ENCODE data around the gene TCF15.

The TCF15 gene

GRCh38 chr20:610130-611046 lies at the start of gene TCF15:
Gene TCF15, minus strand, starts transcription at chr20:610309. Its CDS starts 72 bp downstream, at chr20:610237.
- H3K27me3 ChIP-seq (ENCODE audit: control insufficient read depth in 2 of 2, insufficient read depth in 2 of 2, low read length in 2 of 2) = peaks cover 35 to 48% of the 10 kb centered on the region in 2 donors
- H3K9ac ChIP-seq (ENCODE audit: low read depth in 1 of 2, low read length in 2 of 2) = no peak within 1 kb of the TSS

DNA sequence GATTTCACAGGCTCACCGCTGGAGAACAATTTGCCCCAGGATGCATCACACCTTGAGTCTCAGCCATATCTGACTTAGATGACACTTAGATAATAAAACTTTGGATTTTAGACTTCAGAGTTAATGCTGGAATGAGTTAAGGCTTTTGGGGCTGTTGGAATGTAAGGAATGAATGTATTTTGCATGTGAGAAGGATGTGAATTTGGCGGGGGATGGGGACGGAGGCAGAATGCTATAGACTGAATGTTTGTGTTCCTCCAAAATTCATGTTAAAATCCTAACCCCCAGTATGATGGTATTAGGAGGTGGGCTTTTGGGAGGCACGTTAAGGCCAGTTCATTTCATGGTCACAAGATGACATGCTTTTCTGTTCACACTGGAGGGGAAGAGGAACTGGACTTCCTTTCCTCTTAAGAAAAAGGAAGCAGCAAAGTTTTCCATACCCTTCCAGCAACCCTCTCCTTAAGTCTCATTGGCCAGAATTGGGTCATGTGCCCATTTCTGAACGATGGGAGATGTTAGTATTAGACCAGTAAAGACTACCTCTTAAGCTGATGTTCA lies 48.7 kb upstream of the TCF15 start:
- Histone ChIP-seq H3K9ac (ENCODE audit: low read depth in 1 of 2, low read length in 2 of 2) (no peak overlapping the region), H3K36me3 (ENCODE audit: control insufficient read depth in 2 of 2, insufficient read depth in 2 of 2, low read length in 2 of 2) (no peaks in the 10 kb centered on the region), H3K27me3 (ENCODE audit: control insufficient read depth in 2 of 2, insufficient read depth in 2 of 2, low read length in 2 of 2) (peaks cover 33 to 36% of the 10 kb centered on the region in 2 donors), H3K4me3 (ENCODE audit: low read length in 2 of 2) (no peak overlapping the region), H3K4me1 (ENCODE audit: control insufficient read depth in 2 of 2, insufficient read depth in 2 of 2, low read length in 2 of 2) (peaks cover 2 to 5% of the 10 kb centered on the region in 2 donors), H3K9me3 (ENCODE audit: control insufficient read depth in 2 of 2, low read length in 2 of 2) (no peaks in the 10 kb centered on the region), H3K27ac (ENCODE audit: low read depth in 2 of 2, low read length in 2 of 2) (no peak overlapping the region)

More at GRCh38 chr20:610130-611046, at the start of gene TCF15:
- H3K36me3 ChIP-seq (ENCODE audit: control insufficient read depth in 2 of 2, insufficient read depth in 2 of 2, low read length in 2 of 2) = no peaks in the 10 kb centered on the region
- no peak within 1 kb of the TSS for H3K4me3 ChIP-seq (ENCODE audit: low read length in 2 of 2)
- H3K27ac ChIP-seq (ENCODE audit: low read depth in 2 of 2, low read length in 2 of 2) = no peak within 1 kb of the TSS
- H3K4me1 ChIP-seq (ENCODE audit: control insufficient read depth in 2 of 2, insufficient read depth in 2 of 2, low read length in 2 of 2) = no peaks in the 10 kb centered on the region
- no peaks in the 10 kb centered on the region for H3K9me3 ChIP-seq (ENCODE audit: control insufficient read depth in 2 of 2, low read length in 2 of 2)

DNA sequence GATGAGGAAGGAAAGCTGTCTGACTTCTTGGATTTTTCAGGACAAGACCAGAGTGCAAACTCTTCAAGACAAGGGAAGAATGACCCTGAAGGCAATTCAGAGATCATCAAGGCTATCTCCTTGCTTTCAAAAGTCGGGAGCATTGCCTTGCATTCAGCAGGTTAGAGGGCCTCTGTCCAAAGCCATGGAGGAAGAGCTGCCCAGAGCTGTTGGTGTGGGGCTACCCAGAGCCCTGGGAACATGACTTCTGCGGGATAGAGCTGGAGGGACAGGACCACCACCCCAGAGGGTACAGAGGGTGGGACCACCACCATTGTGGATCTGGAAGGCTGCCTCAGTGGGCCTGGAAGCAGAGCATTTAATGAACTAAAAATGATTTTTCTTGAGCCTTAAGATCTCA lies 48.1 kb upstream of the TCF15 start:
- Histone ChIP-seq H3K9ac (ENCODE audit: low read depth in 1 of 2, low read length in 2 of 2) (no peak overlapping the region), H3K27me3 (ENCODE audit: control insufficient read depth in 2 of 2, insufficient read depth in 2 of 2, low read length in 2 of 2) (peaks cover 30 to 33% of the 10 kb centered on the region in 2 donors), H3K9me3 (ENCODE audit: control insufficient read depth in 2 of 2, low read length in 2 of 2) (no peaks in the 10 kb centered on the region), H3K4me3 (ENCODE audit: low read length in 2 of 2) (no peak overlapping the region), H3K4me1 (ENCODE audit: control insufficient read depth in 2 of 2, insufficient read depth in 2 of 2, low read length in 2 of 2) (peaks cover 5 to 8% of the 10 kb centered on the region in 2 donors), H3K27ac (ENCODE audit: low read depth in 2 of 2, low read length in 2 of 2) (no peak overlapping the region), H3K36me3 (ENCODE audit: control insufficient read depth in 2 of 2, insufficient read depth in 2 of 2, low read length in 2 of 2) (no peaks in the 10 kb centered on the region)

DNA sequence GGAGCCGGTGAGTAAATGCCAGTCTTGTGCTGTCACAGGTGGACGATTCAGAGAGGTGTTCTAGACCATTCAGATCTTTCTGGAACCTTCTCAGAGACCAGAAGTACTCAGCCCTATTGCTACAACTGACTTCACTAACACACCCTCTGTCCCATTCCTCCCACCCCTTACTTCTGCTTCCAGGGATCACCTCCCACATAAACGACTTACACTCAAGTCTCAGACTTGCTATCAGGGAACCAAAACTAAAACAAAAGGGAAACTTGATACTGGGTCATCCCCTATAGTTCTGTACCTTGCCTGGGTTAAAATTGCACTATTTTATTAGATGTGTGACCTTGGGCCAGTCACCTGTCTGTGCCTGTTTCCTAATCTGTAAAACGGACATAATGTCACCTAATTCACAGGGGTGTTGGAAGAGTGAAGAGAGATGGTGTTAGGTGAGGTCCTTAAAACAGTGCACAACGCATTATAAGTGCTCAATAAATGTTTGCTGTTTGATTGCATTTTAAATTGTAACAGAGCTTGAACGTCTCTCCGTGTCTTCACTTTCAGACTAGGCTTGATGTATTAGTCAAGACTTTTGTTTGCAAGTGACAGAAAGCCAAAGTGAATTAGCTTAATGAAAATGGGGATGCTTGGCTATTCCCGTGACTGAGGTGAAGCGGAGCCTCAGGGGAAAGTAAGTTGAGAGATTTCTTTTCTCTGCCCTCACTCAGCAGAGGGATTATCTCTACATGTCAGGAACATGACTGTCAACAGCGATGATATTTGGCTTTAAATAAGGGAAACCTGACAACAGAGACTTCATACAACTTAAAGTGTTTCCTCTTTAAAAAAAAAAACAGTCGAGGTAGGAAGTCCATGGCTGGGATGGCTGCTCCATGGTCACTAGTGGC lies 45.9 kb upstream of the TCF15 start:
- peaks cover 17% of the 10 kb centered on the region in 2 donors for H3K4me1 ChIP-seq (ENCODE audit: control insufficient read depth in 2 of 2, insufficient read depth in 2 of 2, low read length in 2 of 2)
- no peak overlapping the region for H3K4me3 ChIP-seq (ENCODE audit: low read length in 2 of 2)
- peaks cover 12 to 21% of the 10 kb centered on the region in 2 donors for H3K27me3 ChIP-seq (ENCODE audit: control insufficient read depth in 2 of 2, insufficient read depth in 2 of 2, low read length in 2 of 2)
- no peak overlapping the region for H3K27ac ChIP-seq (ENCODE audit: low read depth in 2 of 2, low read length in 2 of 2)
- no peaks in the 10 kb centered on the region for H3K9me3 ChIP-seq (ENCODE audit: control insufficient read depth in 2 of 2, low read length in 2 of 2)
- no peak overlapping the region for H3K9ac ChIP-seq (ENCODE audit: low read depth in 1 of 2, low read length in 2 of 2)
- H3K36me3 ChIP-seq (ENCODE audit: control insufficient read depth in 2 of 2, insufficient read depth in 2 of 2, low read length in 2 of 2) = no peaks in the 10 kb centered on the region

- Histone ChIP-seq H3K4me1 (ENCODE audit: control insufficient read depth in 2 of 2, insufficient read depth in 2 of 2, low read length in 2 of 2) (peaks cover 17% of the 10 kb centered on the region in 2 donors), H3K27me3 (ENCODE audit: control insufficient read depth in 2 of 2, insufficient read depth in 2 of 2, low read length in 2 of 2) (peaks cover 3 to 16% of the 10 kb centered on the region in 2 donors), H3K36me3 (ENCODE audit: control insufficient read depth in 2 of 2, insufficient read depth in 2 of 2, low read length in 2 of 2) (no peaks in the 10 kb centered on the region), H3K27ac (ENCODE audit: low read depth in 2 of 2, low read length in 2 of 2) (no peak overlapping the region), H3K9ac (ENCODE audit: low read depth in 1 of 2, low read length in 2 of 2) (no peak overlapping the region), H3K4me3 (ENCODE audit: low read length in 2 of 2) (no peak overlapping the region), H3K9me3 (ENCODE audit: control insufficient read depth in 2 of 2, low read length in 2 of 2) (no peaks in the 10 kb centered on the region)
Measured at GRCh38 chr20:654417-654750, 44.3 kb upstream of the TCF15 start.

DNA sequence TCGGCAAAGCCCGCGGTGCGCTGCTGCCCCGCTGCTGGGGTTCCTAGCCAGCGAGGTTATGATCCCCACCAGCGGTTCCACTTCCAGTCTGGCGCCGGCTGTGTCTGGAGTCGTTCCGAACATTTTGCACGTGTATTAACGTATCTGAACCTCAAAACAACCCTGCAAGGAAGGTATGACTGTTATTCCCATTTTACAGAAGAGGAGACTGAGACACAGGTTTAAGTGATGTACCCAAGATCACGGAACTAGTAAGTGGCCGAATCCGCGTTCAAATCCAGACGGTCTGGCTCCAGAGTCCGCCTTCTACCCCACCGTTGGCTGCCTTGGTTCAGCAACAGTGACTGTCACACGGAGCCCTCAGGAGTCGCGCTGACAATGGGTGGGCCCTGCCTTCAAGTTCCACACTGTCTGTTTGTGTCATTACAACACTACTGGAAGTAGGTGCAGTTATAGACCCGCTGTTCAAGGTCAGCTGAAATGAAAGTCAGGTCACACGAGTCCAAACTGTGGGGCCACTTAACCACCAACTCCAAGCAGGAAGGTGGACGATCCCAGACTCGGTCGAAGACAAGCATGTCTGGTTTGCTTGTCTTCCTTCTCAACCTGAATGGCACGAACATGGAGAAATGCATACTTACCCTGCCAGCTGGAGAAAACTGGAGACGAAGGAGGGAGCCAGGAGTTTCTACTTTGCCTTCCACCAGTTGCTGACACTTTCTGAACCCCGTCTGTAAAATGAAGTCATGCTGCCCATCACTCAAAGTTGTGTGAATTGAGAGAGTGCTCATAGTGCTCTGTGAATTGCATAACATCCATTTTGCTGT lies 43.7 kb upstream of the TCF15 start:
- H3K9ac ChIP-seq (ENCODE audit: low read depth in 1 of 2, low read length in 2 of 2) = peak overlapping the region; percentile 26 to 79
- peaks cover 0 to 10% of the 10 kb centered on the region in 2 donors for H3K27me3 ChIP-seq (ENCODE audit: control insufficient read depth in 2 of 2, insufficient read depth in 2 of 2, low read length in 2 of 2)
- H3K27ac ChIP-seq (ENCODE audit: low read depth in 2 of 2, low read length in 2 of 2) = peak overlapping the region; percentile 41 to 74
- no peaks in the 10 kb centered on the region for H3K9me3 ChIP-seq (ENCODE audit: control insufficient read depth in 2 of 2, low read length in 2 of 2)
- H3K4me1 ChIP-seq (ENCODE audit: control insufficient read depth in 2 of 2, insufficient read depth in 2 of 2, low read length in 2 of 2) = peaks cover 17% of the 10 kb centered on the region in 2 donors
- peak overlapping the region; percentile 76 to 83 for H3K4me3 ChIP-seq (ENCODE audit: low read length in 2 of 2)
- peaks cover 0 to 3% of the 10 kb centered on the region in 2 donors for H3K36me3 ChIP-seq (ENCODE audit: control insufficient read depth in 2 of 2, insufficient read depth in 2 of 2, low read length in 2 of 2)

GRCh38 chr20:653110-653589 lies 43.0 kb upstream of the TCF15 start, which contains the start of gene SRXN1:
Gene SRXN1, minus strand, starts transcription at chr20:653200. Its CDS starts 15 bp downstream, at chr20:653185.
- peak within 1 kb of the TSS; percentile 64 to 79 for H3K9ac ChIP-seq (ENCODE audit: low read depth in 1 of 2, low read length in 2 of 2)
- H3K27ac ChIP-seq (ENCODE audit: low read depth in 2 of 2, low read length in 2 of 2) = peak within 1 kb of the TSS; percentile 41 to 74

GRCh38 chr20:652615-653109 lies 42.6 kb upstream of the TCF15 start:
- Histone ChIP-seq H3K4me3 (ENCODE audit: low read length in 2 of 2) (peak overlapping the region; percentile 83 to 88), H3K27ac (ENCODE audit: low read depth in 2 of 2, low read length in 2 of 2) (peak overlapping the region; percentile 7 to 74), H3K4me1 (ENCODE audit: control insufficient read depth in 2 of 2, insufficient read depth in 2 of 2, low read length in 2 of 2) (peaks cover 17% of the 10 kb centered on the region in 2 donors), H3K9ac (ENCODE audit: low read depth in 1 of 2, low read length in 2 of 2) (peak overlapping the region; percentile 64 to 79), H3K9me3 (ENCODE audit: control insufficient read depth in 2 of 2, low read length in 2 of 2) (no peaks in the 10 kb centered on the region), H3K36me3 (ENCODE audit: control insufficient read depth in 2 of 2, insufficient read depth in 2 of 2, low read length in 2 of 2) (peaks cover 11 to 12% of the 10 kb centered on the region in 2 donors), H3K27me3 (ENCODE audit: control insufficient read depth in 2 of 2, insufficient read depth in 2 of 2, low read length in 2 of 2) (peaks cover 0 to under 1% of the 10 kb centered on the region in 2 donors)

More at GRCh38 chr20:653110-653589, 43.0 kb upstream of the TCF15 start, which contains the start of gene SRXN1:
- Histone ChIP-seq H3K27me3 (ENCODE audit: control insufficient read depth in 2 of 2, insufficient read depth in 2 of 2, low read length in 2 of 2) (peaks cover 0 to 5% of the 10 kb centered on the region in 2 donors), H3K36me3 (ENCODE audit: control insufficient read depth in 2 of 2, insufficient read depth in 2 of 2, low read length in 2 of 2) (peaks cover 6 to 9% of the 10 kb centered on the region in 2 donors), H3K4me1 (ENCODE audit: control insufficient read depth in 2 of 2, insufficient read depth in 2 of 2, low read length in 2 of 2) (peaks cover 17% of the 10 kb centered on the region in 2 donors), H3K9me3 (ENCODE audit: control insufficient read depth in 2 of 2, low read length in 2 of 2) (no peaks in the 10 kb centered on the region), H3K4me3 (ENCODE audit: low read length in 2 of 2) (peak within 1 kb of the TSS; percentile 83 to 88)

All from mucosa of rectum (tissue), 2 donors.